ENCODE data around the gene MYADML2.

GRCh38 chr17:81967533-81968395 is 20.7 kb upstream of the MYADML2 start:
- TF ChIP-seq CTCF (IDR thresholded peaks at IDR 0.05; ENCODE audit: insufficient read depth, low read length, poor library complexity, severe bottlenecking) (no peak), EZH2phosphoT487 (conservative IDR thresholded peaks at IDR 0.05; ENCODE audit: low read length) (no peak)

All from SU-DHL-6 (cell line).